Fibroblast of lung (primary cell): Measurements from ENCODE around the gene CTDSP2. TPM values are rescaled to one million over a fixed set of nuclear protein-coding genes. Genes with fewer than 3 reads are reported as not detected.

Source experiments
- DNase-seq, 2 donors: peaks; one replicate each; pipeline versions ENCODE4 v3.0.0 to v3.0.0-alpha.2; 2010; ENCODE audit warnings: low read depth in 2 of 2
- H2AFZ ChIP-seq: 2 replicates; pipeline ENCODE4 v1.5.1; 2012; ENCODE audit warnings: low read length, control low read depth, inconsistent platforms
- H3K27ac ChIP-seq: 2 replicates; pipeline ENCODE4 v1.5.1; 2011; ENCODE audit warnings: low read length, control low read depth; ENCODE audit not compliant: insufficient read depth
- H3K27me3 ChIP-seq: 2 replicates; pipeline ENCODE4 v1.5.1; 2011; ENCODE audit warnings: mild to moderate bottlenecking, low read length; ENCODE audit not compliant: control insufficient read depth, insufficient read depth
- H3K36me3 ChIP-seq: 2 replicates; pipeline ENCODE4 v1.5.1; 2011; ENCODE audit warnings: low read length; ENCODE audit not compliant: control insufficient read depth, insufficient read depth
- H3K4me1 ChIP-seq: 2 replicates; pipeline ENCODE4 v1.5.1; 2011; ENCODE audit warnings: low read length; ENCODE audit not compliant: control insufficient read depth, insufficient read depth; ENCODE audit errors: extremely low read depth
- H3K4me2 ChIP-seq: 2 replicates; pipeline ENCODE4 v1.5.1; 2011; ENCODE audit warnings: low read length, control low read depth; ENCODE audit not compliant: insufficient read depth; ENCODE audit errors: extremely low read depth
- H3K4me3 ChIP-seq, 4 experiments: fragments of 200-600 bp in 1 of 4; sonication (generic) in 1 of 4; replicated peaks in 1 of 4; 2 replicates each; pipeline ENCODE4 v1.5.1; 2011 to 2016; ENCODE audit warnings: low read length in 4 of 4, low read depth in 3 of 4, mild to moderate bottlenecking in 3 of 4, control low read depth in 2 of 4, inconsistent platforms in 1 of 4, mixed read lengths in 1 of 4; ENCODE audit not compliant: insufficient read depth in 1 of 4; ENCODE audit errors: control extremely low read depth in 1 of 4
- H3K79me2 ChIP-seq: 2 replicates; pipeline ENCODE4 v1.5.1; 2012; ENCODE audit warnings: mild to moderate bottlenecking, low read length, inconsistent platforms; ENCODE audit not compliant: control insufficient read depth, insufficient read depth
- H3K9ac ChIP-seq: 2 replicates; pipeline ENCODE4 v1.5.1; 2011; ENCODE audit warnings: mild to moderate bottlenecking, low read length, control low read depth; ENCODE audit not compliant: insufficient read depth
- H3K9me3 ChIP-seq: 2 replicates; pipeline ENCODE4 v1.5.1; 2012; ENCODE audit warnings: low read depth, low read length; ENCODE audit not compliant: control insufficient read depth, insufficient read depth
- H4K20me1 ChIP-seq: 2 replicates; pipeline ENCODE4 v1.5.1; 2011; ENCODE audit warnings: low read length; ENCODE audit not compliant: control insufficient read depth, insufficient read depth; ENCODE audit errors: extremely low read depth
- CTCF ChIP-seq, 2 donors: IDR thresholded peaks in 1 of 2; conservative IDR thresholded peaks in 1 of 2; 1 replicate in 1 of 2; 2 replicates in 1 of 2; pipeline ENCODE4 v1.5.1; 2011 to 2012; ENCODE audit warnings: low read length in 2 of 2, control low read depth in 1 of 2, inconsistent platforms in 1 of 2, low read depth in 1 of 2, mild to moderate bottlenecking in 1 of 2
- EZH2 ChIP-seq: IDR thresholded peaks from 2 replicates; pipeline ENCODE4 v1.5.1; 2012; ENCODE audit warnings: low read length, control low read depth, mild to moderate bottlenecking; ENCODE audit errors: missing control alignments
- polyA plus RNA-seq, 2 donors: library from polyadenylated mRNA; depleted of rRNA in 1 of 2; stranded (reverse) in 1 of 2; unstranded in 1 of 2; fragments of >200 nt; gene quantifications; 2 replicates each; pipeline ENCODE4 v1.2.1, GENCODE V29; 2011 to 2012; ENCODE audit warnings: missing spikeins in 1 of 2
- total RNA-seq: library from RNA; depleted of rRNA; stranded (reverse); fragments of >200 nt; gene quantifications from 2 replicates; pipeline ENCODE4 v1.2.1, GENCODE V29; 2014

CTDSP2 gene
- total and polyA plus RNA-seq, 2 donors (not counting 1 experiment from before 2014, with no cell fraction given): 92.0 to 208 TPM

- H3K27me3 ChIP-seq: no peaks in the 10 kb centered on the region
- no peaks in the 10 kb centered on the region for H4K20me1 ChIP-seq
- no peaks in the 10 kb centered on the region for H3K79me2 ChIP-seq
- H3K4me3 ChIP-seq: no peak overlapping the region
- DNase-seq: no peak
- no peak for TF ChIP-seq CTCF (conservative IDR thresholded peaks at IDR 0.05 in 1 of 2, IDR thresholded peaks at IDR 0.05 in 1 of 2; ENCODE audit: low read depth in 1 of 2, low read length in 2 of 2)
- peak overlapping the region; percentile 45 for H3K27ac ChIP-seq
- H3K36me3 ChIP-seq: no peaks in the 10 kb centered on the region
- peak overlapping the region; percentile 86 for H2AFZ ChIP-seq
- peaks cover 23% of the 10 kb centered on the region for H3K4me1 ChIP-seq
- no peaks in the 10 kb centered on the region for H3K9me3 ChIP-seq
- no peak overlapping the region for H3K9ac ChIP-seq
- peak overlapping the region; percentile 45 for H3K4me2 ChIP-seq
Measured at GRCh38 chr12:57868851-57869268, 22.3 kb upstream of the CTDSP2 start.

GRCh38 chr12:57868221-57868620 is 21.7 kb upstream of the CTDSP2 start:
- no peak overlapping the region for H2AFZ ChIP-seq
- no peak overlapping the region for H3K9ac ChIP-seq
- TF ChIP-seq CTCF (conservative IDR thresholded peaks at IDR 0.05 in 1 of 2, IDR thresholded peaks at IDR 0.05 in 1 of 2; ENCODE audit: low read depth in 1 of 2, low read length in 2 of 2): no peak
- no peak for TF ChIP-seq EZH2
- H3K4me2 ChIP-seq: no peak overlapping the region
- H3K36me3 ChIP-seq: no peaks in the 10 kb centered on the region
- H3K4me1 ChIP-seq: peaks cover 23% of the 10 kb centered on the region
- H3K27me3 ChIP-seq: no peaks in the 10 kb centered on the region
- H3K4me3 ChIP-seq: no peak overlapping the region
- no peak overlapping the region for H3K27ac ChIP-seq
- DNase-seq: no peak
- H3K9me3 ChIP-seq: no peaks in the 10 kb centered on the region
- H3K79me2 ChIP-seq: no peaks in the 10 kb centered on the region
- no peaks in the 10 kb centered on the region for H4K20me1 ChIP-seq

- Histone ChIP-seq H3K27ac (no peak overlapping the region), H3K36me3 (no peaks in the 10 kb centered on the region), H2AFZ (no peak overlapping the region), H3K27me3 (no peaks in the 10 kb centered on the region), H3K9me3 (no peaks in the 10 kb centered on the region), H3K4me1 (peaks cover 23% of the 10 kb centered on the region), H3K79me2 (no peaks in the 10 kb centered on the region), H3K4me2 (no peak overlapping the region), H4K20me1 (no peaks in the 10 kb centered on the region), H3K4me3 (no peak overlapping the region), H3K9ac (no peak overlapping the region)
- TF ChIP-seq EZH2 (no peak), CTCF (conservative IDR thresholded peaks at IDR 0.05 in 1 of 2, IDR thresholded peaks at IDR 0.05 in 1 of 2; ENCODE audit: low read depth in 1 of 2, low read length in 2 of 2) (no peak)
- DNase-seq: no peak
Measured at GRCh38 chr12:57866308-57867019, 19.9 kb upstream of the CTDSP2 start.
